Fibroblast of the conjunctiva (primary cell): Measurements from ENCODE around the gene EXOC2.

ENCODE experiments used
- DNase-seq: peaks from one replicate; pipeline ENCODE4 v3.0.0-alpha.2; 2010; ENCODE audit warnings: low read depth

Gene EXOC2

DNA sequence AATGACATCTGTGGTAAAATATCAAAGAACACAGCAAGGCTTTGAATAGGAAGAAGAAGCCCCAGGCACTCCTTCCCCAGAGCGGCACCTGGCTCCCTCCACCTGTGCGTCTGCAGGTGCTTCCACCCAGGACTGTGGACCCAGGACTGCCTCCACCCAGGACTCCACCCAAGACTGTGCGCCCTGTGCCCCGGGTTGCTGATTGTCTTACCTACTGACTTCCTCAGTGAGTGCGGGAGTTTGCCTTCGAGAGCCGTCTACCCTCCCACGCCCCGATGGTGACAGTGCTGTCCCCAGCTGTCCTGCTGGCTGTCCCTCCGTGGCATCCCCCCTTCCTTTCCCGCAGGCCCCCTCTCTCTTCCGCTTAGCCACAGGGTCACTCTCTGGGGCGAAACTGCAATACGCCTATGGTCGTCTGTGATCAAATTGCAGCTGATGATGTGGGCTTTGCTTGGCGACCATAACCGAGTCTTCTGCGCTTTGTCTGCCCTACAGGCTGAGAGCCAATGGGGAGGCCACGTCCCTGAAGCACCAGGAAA is 249.2 kb downstream of the EXOC2 start:
- DNase-seq, result no peak

DNA sequence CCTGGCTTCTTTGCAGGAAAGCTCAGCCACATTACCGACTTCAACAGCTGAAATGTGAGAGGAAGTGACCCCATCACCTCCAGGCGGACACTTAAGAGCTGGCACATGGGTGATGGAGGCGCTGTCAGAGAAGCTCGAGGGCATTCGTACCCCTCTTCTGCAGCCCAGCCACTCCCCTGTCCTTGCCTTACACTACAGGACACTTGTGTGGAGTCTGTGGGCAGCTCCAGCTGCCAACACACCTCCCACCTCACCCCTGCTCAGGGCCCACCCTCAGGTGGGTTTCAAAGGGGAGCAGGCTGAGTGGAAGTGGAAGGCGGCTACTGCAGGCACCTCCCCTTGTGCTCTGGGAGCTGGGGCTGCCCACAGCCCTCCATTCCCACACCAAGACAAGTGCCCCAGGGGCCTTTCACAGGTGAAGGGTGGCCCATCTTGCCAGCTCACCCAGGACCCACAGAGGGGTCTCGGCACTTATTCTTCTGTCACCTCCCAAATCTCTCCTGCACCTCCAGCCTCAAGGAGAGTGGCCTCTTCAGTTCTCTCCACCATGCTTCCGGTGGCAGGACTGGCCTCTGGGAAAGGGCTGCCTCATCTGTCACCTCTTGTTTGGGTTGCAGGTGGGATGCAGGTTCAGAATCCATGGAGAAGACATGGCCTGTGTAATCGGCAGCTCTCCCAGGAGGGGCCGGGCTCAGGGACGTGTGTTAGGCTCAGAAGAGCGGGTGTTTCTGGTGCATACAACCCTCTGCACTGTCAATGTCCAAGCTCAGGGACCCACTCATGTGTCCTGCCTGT is 251.6 kb downstream of the EXOC2 start:
- no peak for DNase-seq

DNA sequence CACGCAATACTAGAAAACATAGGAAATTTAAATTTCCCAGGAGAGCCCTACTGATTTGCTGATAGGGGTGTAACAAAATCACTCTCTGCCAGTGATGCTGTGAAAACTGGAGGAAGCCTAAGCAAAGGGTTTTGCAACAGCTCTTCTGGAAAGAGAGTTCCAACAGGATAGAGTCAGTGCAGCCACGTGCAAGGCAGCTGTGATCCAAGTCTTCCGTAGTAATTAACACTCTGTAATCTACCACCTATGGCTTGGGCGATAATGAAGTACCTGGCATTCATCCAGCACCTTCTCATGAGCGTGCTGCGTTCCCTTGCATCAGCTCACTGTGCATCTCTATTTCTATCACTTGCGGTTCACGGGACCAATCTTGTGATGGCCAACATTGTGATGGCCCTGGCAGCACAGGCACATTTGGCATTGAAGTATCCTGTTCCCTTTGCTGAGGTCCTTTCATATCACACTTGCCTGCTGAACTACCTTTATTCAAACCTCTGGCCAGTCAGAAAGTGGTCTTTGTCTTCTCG is 253.2 kb downstream of the EXOC2 start:
- peak; percentile 57 for DNase-seq

DNA sequence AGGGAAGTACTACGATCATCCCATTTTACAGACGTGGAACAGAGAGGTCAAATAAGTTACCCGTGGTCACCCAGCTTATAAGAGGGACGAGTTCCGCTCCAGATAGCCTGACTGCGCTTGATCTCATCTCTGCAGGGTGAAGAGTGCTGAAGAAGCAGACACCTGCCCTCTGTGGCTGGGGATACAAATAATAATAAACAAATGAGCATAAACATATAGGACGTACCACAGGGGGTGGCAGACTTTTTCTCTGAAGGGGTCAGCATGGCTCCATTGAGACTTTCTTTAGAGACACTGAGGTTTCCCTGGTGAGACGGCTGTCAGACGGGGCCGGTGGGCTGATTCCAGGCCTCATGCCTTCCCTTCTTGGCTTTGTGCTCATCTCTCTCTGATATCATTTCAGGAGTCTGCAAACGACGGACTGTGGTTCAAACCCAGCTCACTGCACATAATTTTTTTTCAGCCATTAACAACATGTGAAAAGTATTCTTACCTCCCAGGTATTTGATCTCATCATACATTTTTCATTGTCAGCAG is 254.2 kb downstream of the EXOC2 start:
- no peak for DNase-seq

DNA sequence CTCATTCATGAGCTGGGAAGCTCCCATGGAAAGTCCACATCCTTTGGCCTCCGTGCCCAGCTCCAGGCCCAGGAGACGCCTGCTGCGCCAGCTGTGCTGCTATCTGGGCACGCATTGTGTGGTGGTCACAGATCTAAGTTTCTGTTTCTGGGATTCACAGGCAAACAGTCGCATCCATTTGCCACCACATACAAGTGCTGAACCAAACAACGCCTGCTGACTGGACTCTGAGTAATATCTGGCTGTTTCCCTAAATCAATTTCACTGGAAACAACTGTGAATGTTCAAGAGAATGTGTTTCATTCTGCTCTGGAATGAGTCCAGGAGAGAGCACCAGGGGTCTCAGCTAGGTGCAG is 255.9 kb downstream of the EXOC2 start:
- no peak for DNase-seq

DNA sequence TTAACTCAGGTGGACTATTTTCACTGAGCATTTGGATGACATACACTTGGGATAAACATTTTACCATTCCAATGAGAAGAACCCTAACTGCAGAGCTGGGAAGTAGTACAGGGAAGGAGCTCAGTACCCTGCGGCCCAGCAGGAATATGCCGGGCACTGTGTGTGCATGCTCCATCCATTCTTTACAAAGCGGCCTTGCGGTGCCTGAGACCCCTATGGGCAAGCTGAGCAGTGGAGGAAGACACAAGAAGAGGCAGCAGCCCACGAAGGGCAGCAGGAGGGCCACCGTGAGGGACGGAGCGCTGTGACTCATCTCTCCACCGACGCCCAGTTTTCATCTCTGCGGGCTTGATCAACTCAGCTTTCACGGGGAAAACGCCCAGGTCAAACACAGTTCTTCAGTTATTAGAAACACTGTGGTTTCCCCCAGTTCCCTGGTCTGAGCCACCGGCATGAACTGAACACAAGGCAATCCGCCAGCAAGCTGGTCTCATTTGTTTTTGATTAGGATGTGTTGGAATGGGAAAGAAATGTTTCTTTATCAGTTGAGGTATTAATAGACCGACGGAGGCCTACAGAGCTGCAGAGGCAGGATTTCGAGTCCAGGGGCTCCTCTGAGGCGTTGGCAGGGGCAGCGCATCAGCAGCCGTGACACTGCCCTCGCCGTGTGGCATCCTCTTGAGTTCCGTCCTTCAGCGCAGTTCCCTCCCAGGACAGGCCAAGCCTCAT is 256.5 kb downstream of the EXOC2 start:
- DNase-seq, result peak; percentile 84

DNA sequence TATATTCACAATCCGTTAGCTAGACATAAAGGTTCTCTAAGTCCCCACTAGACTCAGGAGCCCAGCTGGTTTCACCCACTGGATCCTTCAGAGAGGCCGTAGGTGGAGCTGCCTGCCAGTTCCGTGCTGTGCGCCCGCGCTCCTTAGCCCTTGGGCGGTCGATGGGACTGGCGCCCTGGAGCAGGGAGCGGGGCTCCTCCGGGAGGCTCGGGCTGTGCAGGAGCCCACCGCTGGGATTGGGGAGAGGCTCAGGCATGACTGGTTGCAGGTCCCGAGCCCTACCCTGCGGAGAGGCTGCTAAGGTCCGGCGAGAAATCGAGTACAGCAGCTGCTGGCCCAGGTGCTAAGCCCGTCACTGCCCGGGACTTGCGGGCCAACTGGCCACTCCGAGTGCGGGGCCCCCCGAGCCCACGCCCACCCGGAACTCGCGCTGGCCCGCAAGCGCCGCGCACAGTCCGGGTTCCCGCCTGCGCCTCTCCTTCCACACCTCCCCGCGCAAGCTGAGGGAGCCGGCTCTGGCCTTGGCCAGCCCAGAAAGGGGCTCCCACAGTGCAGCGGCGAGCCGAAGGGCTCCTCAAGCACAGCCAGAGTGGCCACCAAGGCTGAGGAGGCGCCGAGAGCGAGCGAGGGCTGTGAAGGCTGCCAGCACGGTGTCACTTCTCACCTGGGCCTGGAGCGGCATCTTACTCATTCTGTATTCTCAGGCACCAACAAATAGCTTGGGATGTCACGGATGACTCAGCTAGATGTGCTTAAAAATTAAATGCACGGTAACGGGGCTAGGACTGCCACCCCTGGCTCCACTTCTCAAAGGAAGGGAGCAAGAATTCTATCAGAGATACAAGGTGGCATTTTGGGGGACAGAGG is 257.3 kb downstream of the EXOC2 start:
- DNase-seq, result no peak
